AG08395 (cell line): ENCODE data around the gene VSTM2L.

Source experiments
- DNase-seq: peaks from one replicate; pipeline ENCODE4 v3.0.0; 2012; ENCODE audit warnings: mixed read lengths, low spot score

VSTM2L gene

DNA sequence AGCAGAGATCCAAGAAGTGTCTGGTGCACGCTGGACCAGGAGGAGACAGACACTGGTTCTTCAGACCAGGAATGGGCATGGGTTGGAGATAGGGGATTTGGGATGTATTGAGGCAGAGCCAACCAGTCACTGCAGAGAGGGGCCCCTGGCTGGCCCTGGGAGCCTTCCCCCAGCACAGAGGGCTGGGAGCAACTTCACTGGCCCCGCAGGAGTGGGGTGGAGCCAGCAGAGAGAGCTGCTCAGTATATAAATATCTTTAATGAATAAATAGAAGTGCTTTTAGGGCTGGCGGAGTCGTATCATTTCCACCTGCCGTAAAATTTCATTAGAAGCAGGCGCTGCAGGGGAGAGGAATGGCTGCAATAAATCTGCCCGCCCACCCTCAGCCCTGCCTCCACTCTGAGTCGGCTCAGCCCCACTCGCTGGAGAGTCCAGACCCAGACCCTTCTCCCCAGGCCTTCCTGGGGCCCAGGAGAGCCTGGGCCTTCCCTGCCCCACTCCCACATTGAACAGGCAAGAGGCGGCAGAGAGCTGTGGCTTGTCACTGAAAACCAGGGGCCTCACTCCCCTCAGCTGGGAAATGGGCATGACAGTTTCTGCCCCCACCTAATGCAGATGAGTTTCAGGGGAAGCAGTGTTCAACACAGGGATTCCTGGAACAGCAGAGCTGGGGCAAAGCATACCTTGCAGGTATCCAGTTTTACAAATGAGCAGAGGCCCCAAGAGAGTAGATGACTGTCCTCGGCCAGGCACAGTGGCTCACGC, 23.9 kb upstream of the VSTM2L start:
- no peak for DNase-seq

GRCh38 chr20:37879843-37880242, 23.1 kb upstream of the VSTM2L start:
- DNase-seq: no peak

DNA sequence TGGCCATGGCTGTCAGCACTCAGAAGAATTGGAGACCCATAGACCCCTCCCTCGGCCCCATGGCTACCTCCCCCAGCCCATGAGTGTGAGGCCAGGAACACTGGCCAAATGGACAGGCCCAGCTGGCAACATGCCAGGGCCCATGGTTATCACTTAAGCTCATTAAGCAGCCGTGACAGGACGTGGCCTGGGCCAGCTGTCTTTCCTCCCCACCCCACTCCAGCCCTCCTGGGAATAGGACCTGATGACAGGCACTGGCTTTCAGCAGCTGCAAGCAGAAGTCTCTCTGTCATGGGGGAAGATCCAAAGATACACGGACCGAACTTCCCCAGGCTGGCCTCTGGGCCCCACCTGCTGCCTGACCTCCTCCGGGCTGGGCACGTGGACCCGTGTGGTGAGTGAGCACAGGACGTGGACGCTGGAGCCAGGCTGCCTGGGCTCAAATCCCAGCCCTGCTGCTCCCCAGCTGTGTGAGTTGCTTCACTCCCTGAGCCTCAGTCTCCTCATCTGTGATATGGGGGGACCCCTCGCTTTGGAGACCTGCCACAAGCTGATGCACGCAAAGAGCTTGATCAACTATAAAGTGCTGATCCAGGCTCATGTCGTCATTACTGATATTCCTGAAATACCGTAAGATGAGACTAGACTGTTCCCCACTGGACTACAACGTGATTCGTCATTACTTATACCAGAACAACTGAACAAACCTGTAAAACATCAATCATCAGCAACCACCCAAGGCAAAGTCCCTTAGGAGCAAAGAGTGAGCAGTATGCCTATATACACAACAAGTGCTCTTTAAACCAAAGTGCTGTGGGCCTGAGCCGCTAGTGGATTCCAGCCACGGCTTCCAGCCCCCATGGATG, 22.0 kb upstream of the VSTM2L start:
- no peak for DNase-seq

- DNase-seq: no peak
These were observed 21.2 kb upstream of the VSTM2L start for GRCh38 chr20:37881601-37882343.

- no peak for DNase-seq
These were observed 19.8 kb upstream of the VSTM2L start for GRCh38 chr20:37882961-37883712.

DNA sequence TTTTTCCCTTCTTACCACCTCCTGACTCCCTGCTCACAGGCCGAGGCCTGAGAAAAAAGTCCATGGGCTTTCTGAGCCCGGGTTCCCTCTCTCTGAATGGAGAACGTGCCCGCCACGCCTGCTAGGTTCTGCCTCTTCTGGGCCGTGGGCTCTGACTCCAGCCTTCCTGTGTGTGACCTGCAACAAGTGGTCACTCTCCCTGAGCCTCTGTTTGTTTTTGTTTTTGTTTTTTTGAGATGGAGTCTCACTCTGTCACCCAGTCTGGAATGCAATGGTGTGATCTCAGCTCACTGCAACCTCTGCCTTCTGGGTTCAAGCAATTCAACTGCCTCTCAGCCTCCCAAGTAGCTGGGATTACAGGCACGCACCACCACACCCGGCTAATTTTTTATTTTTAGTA, 17.9 kb upstream of the VSTM2L start:
- no peak for DNase-seq

DNA sequence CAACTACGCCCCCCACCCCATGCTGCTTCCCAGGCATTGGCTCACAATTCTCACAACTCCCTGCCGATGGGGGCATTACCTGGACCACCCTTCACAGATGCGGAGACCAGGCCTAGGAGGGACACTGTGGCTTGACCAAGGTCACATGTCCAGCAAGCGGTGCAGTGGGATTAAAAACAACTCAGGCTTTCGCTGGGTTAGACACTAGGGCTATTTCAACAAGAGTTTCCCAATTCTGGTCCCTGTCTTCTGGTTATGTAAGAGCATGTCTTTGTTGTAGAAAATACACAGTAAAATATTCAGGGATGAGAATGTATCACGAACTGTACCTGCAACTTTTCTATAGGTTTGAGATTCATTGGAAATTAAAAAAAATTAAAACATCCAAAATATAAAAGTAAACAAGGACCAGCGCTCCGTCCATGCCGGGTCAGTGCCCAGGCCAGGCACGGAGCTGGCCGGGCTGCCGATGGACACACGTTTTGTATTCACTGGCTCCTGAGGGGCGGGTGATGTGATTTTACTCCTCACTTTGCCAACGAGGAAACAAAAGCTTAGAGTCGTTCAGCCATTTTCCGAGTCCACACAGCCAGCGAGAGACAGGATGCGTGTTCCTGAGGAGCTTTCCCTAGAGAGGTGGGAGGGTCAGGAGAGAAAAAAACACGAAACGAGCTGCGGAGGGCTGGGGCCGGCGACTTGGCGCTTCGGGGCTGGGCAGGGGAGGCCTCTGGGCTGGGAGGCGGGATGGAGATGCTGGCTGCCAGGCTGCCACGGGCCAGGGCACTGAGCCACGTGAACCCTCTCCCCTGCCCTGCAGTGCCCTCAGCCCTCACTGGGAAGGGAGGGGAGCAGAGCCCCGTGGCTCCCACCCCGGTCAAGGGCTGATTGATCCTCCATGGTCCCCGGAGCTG, 17.1 kb upstream of the VSTM2L start:
- no peak for DNase-seq

GRCh38 chr20:37886851-37887297, 16.1 kb upstream of the VSTM2L start:
- DNase-seq: no peak

DNA sequence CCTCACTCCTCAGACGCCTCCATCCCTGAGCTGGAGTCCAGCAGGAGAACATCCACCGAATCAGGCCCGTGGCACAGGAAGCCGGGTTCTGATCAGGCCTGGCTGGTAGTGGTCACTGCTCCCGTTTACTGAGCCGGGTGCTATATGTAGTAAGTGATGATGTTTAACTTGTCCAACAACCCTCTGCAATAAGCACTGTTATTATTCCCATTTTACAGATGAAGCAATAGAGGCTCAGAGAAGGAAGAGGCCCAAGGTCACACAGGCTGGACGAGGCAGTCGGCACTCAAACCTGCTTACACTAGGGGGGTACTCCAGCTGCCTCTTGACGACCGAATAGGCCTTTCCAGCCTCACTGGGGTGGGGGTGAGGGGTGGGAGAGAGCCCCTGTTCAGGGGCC, 14.3 kb upstream of the VSTM2L start:
- DNase-seq: no peak

DNA sequence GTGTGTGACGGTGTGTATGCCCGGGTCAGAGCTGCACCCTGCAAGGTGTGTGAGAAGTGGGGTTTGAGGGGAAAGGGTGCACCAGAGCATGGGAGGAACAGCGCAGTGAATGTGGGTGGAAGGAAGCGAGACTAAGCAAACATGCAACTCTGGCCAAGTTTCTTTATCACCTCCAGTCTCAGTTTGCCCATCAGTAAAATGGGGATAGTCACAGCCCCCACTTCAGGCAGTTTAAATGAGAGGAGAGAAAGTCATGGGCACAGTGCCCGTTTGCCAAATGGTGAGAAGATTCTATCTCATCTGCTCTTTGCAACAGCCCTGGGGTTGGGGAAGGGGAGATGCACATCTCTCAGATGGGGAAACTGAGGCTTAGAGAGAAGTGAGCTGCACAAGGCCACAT, 12.8 kb upstream of the VSTM2L start:
- no peak for DNase-seq

DNA sequence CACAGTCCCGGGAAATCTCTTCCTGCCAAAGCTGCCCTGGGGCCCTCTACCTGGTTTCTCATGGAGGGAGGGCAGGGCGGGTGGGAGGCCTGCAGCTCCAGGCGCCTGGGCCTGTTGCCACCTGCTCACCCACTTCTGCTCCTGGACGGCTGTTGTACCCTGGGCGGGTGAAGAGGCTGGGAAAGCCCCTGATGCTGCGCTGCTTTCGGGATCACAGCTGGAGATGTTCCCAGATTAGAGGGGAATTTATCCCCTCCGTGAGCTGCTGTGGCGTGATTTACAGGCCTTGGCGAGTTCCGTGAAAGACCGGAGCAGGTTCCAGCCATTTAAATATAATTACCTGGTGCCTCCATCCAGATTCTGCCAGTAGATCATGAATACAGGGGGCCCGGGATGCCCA, 12.3 kb upstream of the VSTM2L start:
- DNase-seq: no peak

GRCh38 chr20:37892001-37892400, 10.9 kb upstream of the VSTM2L start:
- DNase-seq: no peak

GRCh38 chr20:37893566-37894241, 9.2 kb upstream of the VSTM2L start:
- DNase-seq: no peak

DNA sequence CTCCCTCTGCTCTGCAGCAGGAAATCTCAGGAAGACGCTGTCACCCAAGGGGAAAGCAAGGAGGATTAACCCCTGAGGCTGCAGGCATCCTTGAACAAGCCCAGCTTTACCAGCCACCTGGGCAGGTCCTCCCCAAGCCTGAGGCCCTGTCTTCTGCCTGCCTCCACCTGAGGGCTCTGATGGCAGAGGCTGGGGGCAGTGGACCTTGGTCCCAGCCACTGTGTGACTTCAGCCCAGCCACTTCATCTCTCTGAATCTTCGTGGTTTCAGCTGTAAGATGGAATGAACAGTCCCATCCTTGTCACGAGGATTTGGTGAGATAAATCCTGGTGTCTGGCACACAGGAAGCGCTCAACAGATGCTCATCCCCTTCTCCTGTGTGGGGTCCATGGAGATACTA, 8.5 kb upstream of the VSTM2L start:
- DNase-seq: no peak

DNA sequence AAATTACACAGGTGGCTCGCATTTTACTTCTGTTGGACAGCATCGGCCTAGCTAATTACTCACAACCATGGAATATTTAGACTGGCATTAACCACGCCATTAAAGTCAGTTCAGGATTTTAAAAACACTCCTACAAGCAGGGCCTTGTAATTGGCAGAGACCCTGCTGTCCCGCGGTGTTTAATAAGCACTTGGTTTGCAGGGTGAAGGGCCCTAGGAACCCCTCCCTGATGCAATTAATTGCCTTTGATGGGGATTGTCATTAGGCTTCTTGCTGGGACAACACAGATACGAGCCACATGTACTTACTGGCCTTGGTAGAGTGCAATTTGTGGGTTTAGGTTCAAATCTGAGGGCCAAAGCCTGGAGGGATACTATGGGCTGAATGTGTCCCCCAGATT, 7.8 kb upstream of the VSTM2L start:
- no peak for DNase-seq

- no peak for DNase-seq
These were observed 5.9 kb upstream of the VSTM2L start for GRCh38 chr20:37896932-37897548.

DNA sequence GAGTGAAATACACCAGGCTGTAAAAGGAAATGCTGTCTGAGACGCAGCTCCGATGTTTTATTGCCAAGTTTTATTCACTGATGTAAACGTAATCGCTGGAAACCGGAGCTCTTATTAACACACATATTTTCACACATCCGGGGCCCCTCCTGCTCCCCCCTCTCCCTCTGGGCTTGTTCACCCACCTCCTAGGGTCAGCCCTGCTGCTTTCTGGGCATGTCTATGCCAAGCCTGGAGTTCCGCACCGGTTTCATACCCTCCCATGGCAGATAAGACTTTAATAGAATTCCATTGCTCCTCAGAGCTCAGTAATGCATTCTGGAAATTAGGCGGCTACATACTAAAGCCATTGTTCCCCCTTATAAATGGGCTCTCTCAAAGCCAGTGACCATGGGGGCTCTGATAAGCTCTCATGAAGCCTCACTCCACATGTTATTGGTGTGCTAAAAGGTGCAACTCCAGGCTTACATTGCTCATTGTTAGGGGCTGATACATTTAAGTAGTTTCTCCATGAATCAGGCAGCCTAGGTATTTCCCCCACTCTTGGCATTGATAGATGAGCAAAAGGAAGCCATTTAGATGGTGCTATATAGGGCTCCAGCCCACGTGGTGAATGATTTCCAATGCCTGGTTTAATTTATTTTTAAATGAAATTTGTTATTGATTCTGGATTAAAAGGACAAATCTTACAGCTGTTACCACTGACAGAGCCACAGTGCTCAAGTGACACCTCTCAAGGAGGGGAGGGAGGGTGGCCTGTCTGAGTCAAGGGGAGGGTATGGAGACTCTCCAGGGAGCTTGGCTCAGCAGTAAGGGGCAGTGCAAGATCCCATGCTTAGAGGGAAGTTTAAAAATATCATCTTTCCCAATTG, 4.5 kb upstream of the VSTM2L start:
- DNase-seq: no peak

DNA sequence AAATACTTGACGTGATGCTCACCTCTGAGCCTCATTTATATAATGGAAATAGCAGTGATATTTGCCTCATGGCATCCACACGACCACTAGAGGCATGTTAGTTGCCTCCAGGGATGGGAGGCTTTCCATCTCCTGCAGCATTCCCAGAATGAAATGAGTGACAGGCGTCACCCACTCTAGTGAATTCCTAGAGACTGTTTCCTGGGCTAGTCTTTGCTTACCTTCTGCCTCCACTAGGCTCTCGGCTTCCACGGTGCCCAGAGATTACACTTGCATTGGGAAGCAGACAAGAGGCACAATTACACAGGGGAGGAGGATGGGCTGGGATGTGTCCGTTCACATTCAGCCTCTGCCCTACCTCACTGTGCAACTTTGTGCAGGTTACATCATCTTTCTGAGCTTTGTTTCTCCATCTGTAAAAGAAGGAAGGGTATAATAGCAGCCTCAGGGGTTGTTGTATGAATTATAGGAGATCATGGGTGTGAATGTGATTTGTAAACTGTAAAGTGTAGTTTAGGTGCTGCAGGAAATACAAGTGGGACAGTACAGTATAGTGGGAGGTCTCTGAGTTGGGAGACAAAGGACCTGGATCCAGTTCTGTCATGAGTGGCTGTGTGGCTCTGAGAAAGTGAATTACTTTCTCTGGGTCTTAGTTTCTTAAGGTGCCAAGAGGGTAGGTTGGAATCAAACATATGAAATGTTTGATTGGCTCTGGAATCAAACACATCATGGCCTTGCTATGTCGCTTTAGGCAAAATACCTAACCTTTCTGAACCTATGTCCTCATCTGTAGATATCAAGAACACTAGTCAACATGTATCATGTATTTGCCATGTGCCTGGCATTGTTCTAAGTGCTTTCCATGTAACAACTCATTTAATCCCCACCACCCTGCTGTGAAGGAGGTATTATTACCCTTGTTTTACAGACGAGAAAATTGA, 3.6 kb upstream of the VSTM2L start:
- no peak for DNase-seq
